ENCODE measurements around the gene RAB6B. TPM values are rescaled to one million over a fixed set of nuclear protein-coding genes. Genes with fewer than 3 reads are reported as not detected.

RAB6B gene
- total RNA-seq, 1 donor from 2014 or later: 21.2 TPM

DNA sequence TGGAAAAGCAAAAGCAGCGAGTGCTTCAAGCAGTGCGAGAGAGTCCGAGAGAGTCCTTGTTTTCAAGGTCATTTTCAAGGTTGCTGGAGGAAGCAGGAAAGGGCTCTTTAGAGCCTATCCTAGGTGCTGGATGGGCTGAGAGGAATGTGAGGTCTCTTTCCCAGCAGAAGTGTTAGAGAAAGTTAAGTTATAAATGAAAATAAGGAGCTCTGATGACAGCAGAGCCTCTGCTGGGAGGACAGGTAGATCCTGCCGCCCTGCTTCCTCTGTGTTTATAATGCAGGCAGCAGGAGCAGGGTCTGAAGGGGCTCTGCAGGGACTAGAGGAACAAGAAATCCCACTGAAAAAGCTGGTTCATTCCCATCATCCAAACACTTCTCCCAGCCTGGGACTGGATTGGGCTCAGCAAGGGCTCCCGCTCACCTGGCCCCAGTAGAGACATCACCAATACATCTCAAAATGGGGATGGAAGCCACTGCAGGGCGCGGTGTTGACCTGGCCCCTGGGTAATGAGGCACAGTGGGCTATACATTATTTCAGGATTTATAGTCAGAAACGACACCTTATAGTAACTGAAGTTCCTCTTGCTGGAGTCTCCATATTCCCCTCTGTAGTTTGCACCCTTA, 41.5 kb upstream of the RAB6B start:
- no peak overlapping the region for H3K4me3 Mint-ChIP-seq
- H3K4me1 Mint-ChIP-seq (ENCODE audit: unreplicated experiment): peaks cover 14% of the 10 kb centered on the region
- no peak overlapping the region for H3K27ac Mint-ChIP-seq
- peaks cover 11% of the 10 kb centered on the region for H3K27me3 Mint-ChIP-seq
- no peaks in the 10 kb centered on the region for H3K9me3 Mint-ChIP-seq
- H3K36me3 Mint-ChIP-seq: no peaks in the 10 kb centered on the region
- TF ChIP-seq, protein P1, sequence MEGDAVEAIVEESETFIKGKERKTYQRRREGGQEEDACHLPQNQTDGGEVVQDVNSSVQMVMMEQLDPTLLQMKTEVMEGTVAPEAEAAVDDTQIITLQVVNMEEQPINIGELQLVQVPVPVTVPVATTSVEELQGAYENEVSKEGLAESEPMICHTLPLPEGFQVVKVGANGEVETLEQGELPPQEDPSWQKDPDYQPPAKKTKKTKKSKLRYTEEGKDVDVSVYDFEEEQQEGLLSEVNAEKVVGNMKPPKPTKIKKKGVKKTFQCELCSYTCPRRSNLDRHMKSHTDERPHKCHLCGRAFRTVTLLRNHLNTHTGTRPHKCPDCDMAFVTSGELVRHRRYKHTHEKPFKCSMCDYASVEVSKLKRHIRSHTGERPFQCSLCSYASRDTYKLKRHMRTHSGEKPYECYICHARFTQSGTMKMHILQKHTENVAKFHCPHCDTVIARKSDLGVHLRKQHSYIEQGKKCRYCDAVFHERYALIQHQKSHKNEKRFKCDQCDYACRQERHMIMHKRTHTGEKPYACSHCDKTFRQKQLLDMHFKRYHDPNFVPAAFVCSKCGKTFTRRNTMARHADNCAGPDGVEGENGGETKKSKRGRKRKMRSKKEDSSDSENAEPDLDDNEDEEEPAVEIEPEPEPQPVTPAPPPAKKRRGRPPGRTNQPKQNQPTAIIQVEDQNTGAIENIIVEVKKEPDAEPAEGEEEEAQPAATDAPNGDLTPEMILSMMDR (conservative IDR thresholded peaks at IDR 0.05): no peak
- DNase-seq (ENCODE audit: extremely low spot score, unreplicated experiment): peak; percentile 37

GRCh38 chr3:133935843-133936769, 40.4 kb upstream of the RAB6B start:
- Mint-ChIP-seq H3K4me3 (no peak overlapping the region), H3K9me3 (no peaks in the 10 kb centered on the region), H3K36me3 (no peaks in the 10 kb centered on the region), H3K27ac (no peak overlapping the region), H3K27me3 (peaks cover 11% of the 10 kb centered on the region), H3K4me1 (ENCODE audit: unreplicated experiment) (peaks cover 14% of the 10 kb centered on the region)
- TF ChIP-seq, protein P1 (conservative IDR thresholded peaks at IDR 0.05): no peak
- peak; percentile 45 for DNase-seq (ENCODE audit: extremely low spot score, unreplicated experiment)

DNA sequence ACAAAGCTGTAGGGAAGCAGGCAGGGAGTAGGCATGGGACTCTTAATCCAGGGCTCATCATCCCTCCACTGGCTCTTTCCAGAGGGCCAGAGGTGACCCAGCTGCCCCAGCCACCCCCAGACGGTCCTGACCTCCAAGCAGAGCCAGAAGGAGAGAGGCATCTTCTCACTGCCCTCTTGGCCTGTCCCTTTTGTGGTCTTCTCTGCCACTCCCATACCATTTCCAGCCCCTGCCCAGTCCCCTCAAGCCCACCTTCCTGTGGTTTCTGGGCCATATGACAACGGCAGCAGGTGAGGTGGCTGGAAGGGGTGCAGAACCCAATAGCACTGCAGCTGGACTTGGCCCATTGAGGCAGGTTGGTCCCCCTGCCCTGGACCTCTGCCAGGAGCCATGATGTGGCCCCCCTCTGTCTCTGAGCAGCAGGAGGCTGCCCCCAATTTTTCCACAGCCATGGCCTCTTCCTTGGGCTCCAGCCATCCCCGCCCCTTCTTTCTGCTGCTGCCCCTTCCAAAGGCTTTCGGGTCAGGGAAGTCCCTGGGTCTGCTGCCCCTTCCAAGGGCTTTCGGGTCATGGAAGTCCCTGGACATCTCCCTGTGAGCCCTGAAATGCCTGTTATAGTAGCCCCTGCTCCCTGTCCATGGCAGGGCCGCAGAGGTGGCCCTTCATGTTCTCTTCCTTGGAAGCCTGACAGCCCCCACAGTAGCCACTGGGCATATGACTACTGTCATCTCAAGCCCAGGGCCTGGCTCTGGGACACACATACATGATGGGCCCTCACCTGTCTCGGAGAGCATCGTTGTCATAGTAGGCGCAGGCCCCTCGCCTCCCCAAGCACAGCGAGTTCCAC, 39.5 kb upstream of the RAB6B start:
- Mint-ChIP-seq H3K4me3 (no peak overlapping the region), H3K4me1 (ENCODE audit: unreplicated experiment) (peaks cover 14% of the 10 kb centered on the region), H3K27ac (no peak overlapping the region), H3K27me3 (peaks cover 6% of the 10 kb centered on the region), H3K9me3 (no peaks in the 10 kb centered on the region), H3K36me3 (no peaks in the 10 kb centered on the region)
- TF ChIP-seq, protein P1 (conservative IDR thresholded peaks at IDR 0.05): no peak
- DNase-seq (ENCODE audit: extremely low spot score, unreplicated experiment): peak; percentile 57

DNA sequence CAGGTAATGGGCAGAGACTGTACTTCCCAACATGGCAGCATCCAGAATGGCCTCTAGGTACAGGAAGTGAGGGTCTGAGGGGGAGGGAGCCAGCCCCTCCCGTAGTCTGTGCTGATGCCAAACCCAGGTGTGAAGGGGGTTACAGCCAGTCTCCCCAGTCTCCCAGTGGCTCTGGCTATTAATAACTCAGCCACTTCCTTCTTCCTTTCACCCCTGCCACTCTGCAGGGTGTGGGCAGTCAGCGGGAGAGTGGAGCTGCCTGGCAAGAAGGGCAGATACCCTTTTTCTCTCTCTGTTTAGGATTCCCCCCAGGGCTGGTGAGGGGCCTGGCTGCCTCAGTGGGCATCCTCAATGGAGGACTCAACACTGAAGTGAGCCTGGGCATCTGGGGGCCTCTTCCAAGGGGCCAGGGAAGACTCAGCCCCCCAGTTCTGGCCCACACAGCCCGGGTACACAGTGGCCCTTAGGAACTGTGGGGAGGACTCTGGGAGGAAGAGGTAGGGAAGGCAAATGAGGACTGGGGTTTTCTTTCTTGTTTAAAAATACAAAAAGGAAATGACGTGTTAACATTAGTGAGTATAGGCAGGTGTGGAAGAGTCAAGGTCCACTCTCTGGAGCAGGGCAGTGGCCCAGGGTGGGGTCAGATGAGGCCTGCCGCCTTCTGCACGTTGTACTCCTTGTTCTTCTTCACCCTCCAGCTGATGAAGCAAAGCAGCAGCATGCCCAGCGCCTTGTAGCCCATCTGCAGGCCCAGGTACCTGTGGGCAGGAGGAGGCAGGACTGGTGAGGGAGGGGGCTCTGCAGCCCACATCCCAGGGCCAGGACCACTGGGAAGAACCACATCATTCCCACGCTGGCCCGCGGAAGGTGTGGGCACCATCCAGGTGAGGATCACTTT, 38.6 kb upstream of the RAB6B start:
- DNase-seq (ENCODE audit: extremely low spot score, unreplicated experiment): peak; percentile 47
- no peak overlapping the region for H3K4me3 Mint-ChIP-seq
- H3K4me1 Mint-ChIP-seq (ENCODE audit: unreplicated experiment): peaks cover 16% of the 10 kb centered on the region
- no peaks in the 10 kb centered on the region for H3K36me3 Mint-ChIP-seq
- TF ChIP-seq, protein P1 (conservative IDR thresholded peaks at IDR 0.05): no peak
- peaks cover 10% of the 10 kb centered on the region for H3K27me3 Mint-ChIP-seq
- no peak overlapping the region for H3K27ac Mint-ChIP-seq
- H3K9me3 Mint-ChIP-seq: no peaks in the 10 kb centered on the region
